ENCODE results near the gene CHMP6.
"Not testable (repeated sequence)": the region's sequence is repeated elsewhere in the genome, so short reads cannot be mapped to it uniquely, and the experiment has no call there.

The CHMP6 gene

DNA sequence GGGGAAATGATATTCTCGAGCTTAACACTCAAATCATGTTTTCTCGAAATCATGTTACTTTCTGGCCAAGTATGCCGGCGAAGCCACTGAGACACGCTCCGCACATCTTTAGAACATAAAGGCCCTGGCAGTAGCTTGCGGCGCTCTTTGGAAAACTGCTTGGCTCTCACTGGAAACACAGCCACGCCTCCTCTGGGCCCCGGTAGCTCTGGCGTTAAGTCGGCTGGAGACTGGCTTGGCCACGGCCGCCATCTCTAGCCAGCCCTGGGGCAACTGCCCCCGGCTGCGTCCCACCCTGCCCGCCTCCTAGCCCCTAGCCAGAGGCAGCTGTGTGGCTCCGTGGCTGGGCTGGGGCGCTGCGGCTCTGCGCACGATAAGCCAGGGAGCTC, 34.1 kb downstream of the CHMP6 start:
- DNase-seq: peak in 6 of 10 donors; percentile 58 to 92 (median 80)
- intact Hi-C loops (cut with DNase I): loop anchor here (5.0 kb wide), 1 partner anchor 72 kb away; no protein-coding TSS in a partner anchor

GRCh38 chr17:81026266-81027036, 34.8 kb downstream of the CHMP6 start:
- intact Hi-C loops (cut with DNase I): loop anchor here (5.0 kb wide), 1 partner anchor 71 kb away; no protein-coding TSS in a partner anchor

GRCh38 chr17:81027038-81027437, 35.4 kb downstream of the CHMP6 start:
- DNase-seq: peak in 6 of 10 donors; percentile 56 to 95 (median 84)
- intact Hi-C loops (cut with DNase I): loop anchor here (5.0 kb wide), 1 partner anchor 70 kb away; no protein-coding TSS in a partner anchor

More at GRCh38 chr17:81026266-81027036, 34.8 kb downstream of the CHMP6 start:
- peak in 2 of 10 donors; percentile 48 to 80 for DNase-seq

DNA sequence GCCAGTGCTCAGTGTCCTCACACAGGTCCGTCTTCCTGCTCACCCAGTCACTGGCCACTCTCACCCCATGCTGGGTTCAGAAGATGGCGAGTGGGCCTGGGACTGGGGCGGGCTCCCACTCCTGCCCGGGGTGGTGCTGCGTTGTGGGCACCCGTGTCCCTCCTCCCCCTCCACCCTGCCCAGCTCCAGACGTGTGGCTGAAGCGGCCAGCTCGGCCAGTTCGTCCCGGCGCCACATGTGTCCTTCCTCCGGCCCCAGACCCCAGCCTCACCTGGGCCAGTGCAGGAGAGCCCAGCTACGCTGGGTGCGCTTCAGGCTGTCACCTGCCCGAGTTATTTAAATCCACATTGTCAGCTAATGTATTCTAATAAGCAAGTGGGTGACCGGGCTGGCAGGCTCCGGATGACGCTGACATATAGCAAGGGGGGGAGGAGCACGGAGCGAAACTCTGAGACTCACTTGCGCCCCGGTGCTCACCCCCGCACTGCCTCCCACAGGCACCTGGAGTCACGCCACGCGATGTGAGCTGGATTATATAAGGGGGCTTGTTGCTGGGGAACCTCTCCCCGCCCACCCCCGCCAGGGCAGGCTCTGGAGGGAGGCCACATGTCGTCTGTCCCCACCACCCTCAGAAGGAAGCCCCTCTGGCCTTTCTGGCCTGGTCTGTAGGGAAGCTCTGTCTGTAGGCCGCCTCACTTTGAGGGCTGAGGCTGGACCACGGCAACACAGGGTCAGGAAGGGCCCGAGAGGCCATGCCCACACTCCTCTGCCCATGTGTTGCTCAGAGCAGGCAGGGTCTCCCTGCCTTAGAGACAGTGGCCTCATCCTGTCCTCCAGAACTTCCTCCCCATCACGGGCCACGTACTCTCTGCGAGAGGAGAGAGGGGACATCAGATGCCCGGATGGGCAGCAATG, 36.2 kb downstream of the CHMP6 start:
- intact Hi-C loops (cut with DNase I): loop anchor here (5.0 kb wide), 1 partner anchor 69 kb away; no protein-coding TSS in a partner anchor
- DNase-seq: peak in 3 of 10 donors; percentile 86 to 93 (median 86)

DNA sequence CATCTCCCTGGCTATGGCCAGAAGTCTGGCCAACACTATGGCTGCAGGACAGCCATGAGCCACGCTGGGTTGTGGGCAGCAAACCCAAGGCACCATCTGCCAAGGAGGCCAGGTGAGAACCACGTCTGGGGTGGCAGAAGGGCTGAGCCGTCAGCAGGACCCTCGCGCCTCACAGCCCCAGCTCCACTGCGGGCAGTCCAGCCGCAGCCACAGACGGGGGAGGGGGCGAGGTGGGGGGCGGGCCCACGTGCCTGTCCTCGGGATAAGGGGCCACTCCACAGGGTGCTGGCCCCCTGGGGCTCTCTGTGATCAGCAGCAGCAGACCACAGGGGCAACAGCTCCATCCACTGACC, 36.8 kb downstream of the CHMP6 start:
- intact Hi-C loops (cut with DNase I): loop anchor here (5.0 kb wide), 1 partner anchor 69 kb away; no protein-coding TSS in a partner anchor
- DNase-seq: peak in 2 of 10 donors; percentile 57 to 70

DNA sequence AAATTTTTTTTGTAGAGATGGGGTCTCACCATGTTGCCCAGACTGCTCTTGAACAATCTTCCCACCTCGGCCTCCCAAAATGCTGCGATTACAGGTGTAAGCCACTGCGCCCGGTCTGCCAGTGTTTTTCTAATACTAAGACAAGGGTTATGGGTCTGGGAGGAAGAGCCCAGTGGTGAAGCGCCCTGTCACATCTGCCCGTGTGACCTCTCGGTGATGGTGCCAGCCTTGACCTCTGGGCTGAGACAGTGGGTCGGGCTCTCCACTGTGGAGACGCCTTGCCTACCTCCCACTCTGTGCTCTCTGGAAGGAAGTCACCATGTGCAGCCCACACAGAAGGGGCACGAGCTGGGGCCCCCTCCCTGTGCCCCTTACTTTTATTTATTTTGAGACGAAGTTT, 38.2 kb downstream of the CHMP6 start:
- peak in 3 of 10 donors; percentile 24 to 51 (median 45) for DNase-seq
- intact Hi-C loops (cut with DNase I): loop anchor here (5.0 kb wide), 1 partner anchor 67 kb away; no protein-coding TSS in a partner anchor

DNA sequence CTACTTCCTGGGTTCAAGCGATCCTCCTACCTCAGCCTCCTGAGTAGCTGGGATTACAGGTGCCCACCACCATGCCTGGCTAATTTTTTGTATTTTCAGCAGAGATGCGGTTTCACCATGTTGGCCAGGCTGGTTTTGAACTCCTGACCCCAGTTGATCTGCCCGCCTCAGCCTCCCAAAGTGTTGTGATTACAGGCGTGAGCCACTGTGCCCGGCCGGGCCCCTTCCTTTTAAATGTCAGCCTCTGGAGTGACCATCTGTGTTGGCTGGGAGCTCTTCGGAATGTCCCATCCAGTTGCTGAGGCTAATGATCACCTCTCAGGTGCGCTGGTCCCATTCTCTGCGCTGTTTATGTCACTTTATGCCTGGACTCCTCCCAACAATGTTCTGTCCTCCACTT, 38.7 kb downstream of the CHMP6 start:
- peak in 3 of 10 donors; percentile 12 to 40 (median 33) for DNase-seq
- intact Hi-C loops (cut with DNase I): not testable (repeated sequence)

DNA sequence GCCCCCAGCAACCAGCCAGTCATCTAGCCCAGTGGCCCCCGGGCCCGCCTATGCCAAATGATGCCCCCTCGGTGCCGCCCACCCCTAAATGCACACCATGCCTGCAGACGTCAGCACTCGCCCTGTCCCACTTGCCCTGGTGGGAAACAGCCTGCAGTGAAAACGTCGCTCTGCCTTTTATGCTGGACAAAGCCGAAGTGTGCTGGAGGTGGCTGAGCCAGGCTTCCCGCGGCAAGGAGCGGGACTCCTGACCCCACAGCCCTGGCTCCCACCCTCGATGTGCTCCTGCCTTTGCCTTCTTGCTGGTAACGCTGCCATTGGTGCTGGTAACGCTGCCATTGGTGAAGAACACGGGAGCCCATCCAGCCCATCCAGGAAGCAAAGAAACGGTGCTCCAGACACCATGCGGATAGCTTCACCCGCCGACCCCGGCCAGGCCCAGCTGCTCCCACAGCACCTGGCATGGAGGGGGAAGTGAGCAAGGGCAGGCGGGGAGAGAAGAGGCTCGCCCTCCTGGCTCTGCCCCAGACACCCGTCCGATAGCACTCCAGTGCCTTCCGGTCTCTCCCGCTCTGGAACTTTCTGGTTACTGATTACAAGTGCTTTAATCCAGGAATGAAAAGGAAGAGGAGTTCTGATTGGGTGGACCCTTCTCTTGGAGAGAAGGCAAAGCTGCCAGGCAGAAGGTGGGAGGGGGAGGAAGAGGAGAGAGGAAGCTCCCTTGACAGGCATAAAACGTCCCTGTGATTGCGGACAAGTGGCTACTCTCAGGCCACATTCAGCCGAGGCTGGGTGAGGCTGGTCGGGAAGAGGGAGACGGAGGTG, 39.3 kb downstream of the CHMP6 start:
- DNase-seq: peak in 4 of 10 donors; percentile 23 to 83 (median 73)
- intact Hi-C loops (cut with DNase I): no loop called here

DNA sequence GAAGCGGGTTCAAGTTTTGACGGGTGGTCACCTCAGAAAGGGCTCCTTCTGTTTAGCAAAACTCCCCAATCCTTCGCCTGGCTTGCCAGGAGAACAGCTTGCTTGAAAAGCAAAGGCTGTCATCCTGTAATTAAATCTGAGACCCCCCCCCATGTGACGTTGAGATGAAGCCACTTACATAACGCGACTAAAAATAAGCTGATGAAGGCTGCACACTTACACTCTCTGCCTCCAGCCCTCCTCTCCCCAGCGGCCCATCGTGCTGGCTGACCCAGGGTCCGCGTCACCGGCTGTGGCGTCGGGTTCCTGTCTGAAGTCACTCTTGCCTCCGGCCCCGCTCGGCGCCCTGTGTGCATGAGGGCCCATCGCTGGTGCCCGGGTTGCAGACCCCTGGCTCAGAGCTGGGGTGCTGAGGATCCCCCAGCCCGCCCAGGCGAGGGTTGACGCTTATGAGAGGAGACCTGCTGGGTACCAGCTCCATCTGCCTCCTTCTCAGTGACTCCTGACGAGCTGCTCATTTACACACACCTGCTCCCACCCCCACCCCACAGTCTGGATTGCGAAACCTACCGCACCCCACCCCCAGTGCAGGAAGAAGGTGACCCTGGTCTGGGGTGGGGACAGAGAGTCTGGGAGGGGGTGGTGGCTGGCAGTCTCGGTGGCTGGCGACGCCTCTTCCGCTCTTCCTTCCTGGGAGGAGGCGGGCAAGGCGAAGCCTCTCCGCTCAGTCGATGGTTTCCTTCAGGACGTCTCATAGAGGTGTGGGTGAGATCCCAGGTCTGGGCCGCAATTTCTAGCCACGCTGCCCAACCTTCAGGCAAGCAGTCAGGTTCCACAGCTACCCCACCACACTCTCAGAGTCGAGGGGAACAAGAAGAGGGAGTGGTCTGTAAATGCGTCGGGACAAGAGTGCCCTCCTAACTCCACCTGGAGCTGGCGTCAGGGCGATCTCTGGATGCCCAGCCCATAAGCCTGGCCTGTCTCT, 40.2 kb downstream of the CHMP6 start:
- intact Hi-C loops (cut with DNase I): no loop called here
- DNase-seq: peak in 3 of 10 donors; percentile 29 to 87 (median 69)

GRCh38 chr17:81032641-81033480, 41.2 kb downstream of the CHMP6 start:
- intact Hi-C loops (cut with DNase I): no loop called here
- DNase-seq: peak in 2 of 10 donors; percentile 26 to 60

- peak in 3 of 10 donors; percentile 27 to 89 (median 80) for DNase-seq
- intact Hi-C loops (cut with DNase I): no loop called here
Measured at GRCh38 chr17:81033535-81034167, 42.0 kb downstream of the CHMP6 start.

DNA sequence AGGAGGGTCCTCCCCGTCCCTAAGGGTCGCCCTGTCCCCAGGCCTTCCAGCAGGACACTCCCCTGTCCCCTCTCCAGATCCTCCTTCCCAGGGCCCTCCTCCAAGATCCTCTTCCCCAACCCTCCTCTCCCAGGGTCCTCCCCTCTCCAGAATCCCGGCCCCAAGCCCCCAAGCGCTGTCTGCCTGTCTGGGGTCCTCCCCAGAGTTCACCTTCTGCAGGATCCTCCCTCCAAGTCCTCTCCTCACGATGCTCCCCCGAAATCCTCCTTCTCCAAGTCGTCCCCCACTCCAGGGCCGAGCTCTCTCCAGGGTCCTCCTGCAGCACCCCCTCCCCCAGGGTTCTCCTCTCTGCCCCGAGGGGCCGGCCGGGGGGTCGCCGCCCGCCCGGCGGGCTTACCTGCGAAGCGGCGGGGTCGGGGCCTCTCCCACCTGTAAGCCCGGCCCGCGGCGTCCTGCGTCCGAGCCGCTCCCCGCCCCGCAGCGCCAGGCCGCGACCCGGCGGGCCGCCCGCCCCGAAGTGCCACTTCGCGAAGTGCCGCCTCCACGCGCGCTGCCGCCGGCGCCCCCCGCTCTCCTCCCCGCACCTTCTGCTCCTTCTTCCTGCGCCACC, 42.6 kb downstream of the CHMP6 start:
- peak in 3 of 10 donors; percentile 24 to 80 (median 60) for DNase-seq
- intact Hi-C loops (cut with DNase I): no loop called here

GRCh38 chr17:81034779-81035520, 43.3 kb downstream of the CHMP6 start, which contains the start of gene BAIAP2:
BAIAP2 (plus strand) TSS chr17:81035151; CDS start chr17:81035255, 104 bp downstream.
- DNase-seq: peak; percentile 93 to 99 (median 97)
- intact Hi-C loops (cut with DNase I): no loop called here

DNA sequence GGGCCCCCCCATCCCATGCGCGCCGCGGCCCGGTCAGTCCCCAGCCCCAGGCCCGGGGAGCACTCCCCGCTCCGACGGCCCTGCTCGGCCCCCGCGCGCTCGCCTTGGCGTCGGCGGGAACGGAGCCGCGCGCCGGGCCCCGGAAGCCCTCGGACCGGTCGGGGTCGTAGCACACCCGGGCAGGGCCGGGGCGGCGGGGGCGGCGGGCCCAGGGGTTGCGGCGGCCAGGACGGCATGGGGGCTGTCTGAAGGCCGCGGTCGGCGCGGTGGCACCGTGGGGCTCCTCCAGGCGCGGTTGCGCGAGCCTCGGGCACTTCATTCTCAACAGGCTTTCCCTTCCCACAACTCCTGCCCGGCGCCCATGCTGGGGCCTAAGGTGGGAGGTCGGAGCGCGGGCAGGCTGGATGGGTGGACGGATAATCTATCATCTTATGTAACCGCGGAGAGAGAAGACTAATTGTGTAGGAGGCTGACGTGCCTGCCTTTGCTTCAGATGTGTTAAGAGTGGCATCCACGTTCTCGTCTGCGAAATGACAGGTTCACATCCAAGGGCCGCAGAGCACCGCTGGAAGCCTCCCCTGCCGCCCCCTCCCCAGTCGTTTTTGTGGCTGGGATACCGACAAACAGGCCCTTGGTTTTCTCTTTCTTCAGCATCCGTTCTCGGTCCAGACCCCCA, 44.0 kb downstream of the CHMP6 start:
- DNase-seq: peak in 4 of 10 donors; percentile 11 to 89 (median 47)
- intact Hi-C loops (cut with DNase I): no loop called here

GRCh38 chr17:81036197-81036941, 44.7 kb downstream of the CHMP6 start:
- intact Hi-C loops (cut with DNase I): no loop called here
- DNase-seq: peak in 1 of 10 donors; percentile 68

Measured in posterior cingulate gyrus (tissue), 11 donors.